Left renal cortex interstitium (tissue), 4 donors: ENCODE measurements around the gene SLC28A1. TPM values are rescaled to one million over a fixed set of nuclear protein-coding genes. Genes with fewer than 3 reads are reported as not detected.
"Not testable (repeated sequence)": the region's sequence is repeated elsewhere in the genome, so short reads cannot be mapped to it uniquely, and the experiment has no call there.

Experiments
- DNase-seq, 4 donors: peaks; one replicate each; pipeline ENCODE4 v3.0.0-alpha.2; 2013; ENCODE audit warnings: low read depth in 4 of 4, low spot score in 2 of 4, missing footprints in 1 of 4
- polyA plus RNA-seq, 4 donors: library from polyadenylated mRNA; unstranded; fragments of 120-200 nt; gene quantifications; one replicate each; pipeline ENCODE4 v1.2.1, GENCODE V29; 2013; ENCODE audit not compliant: insufficient read length in 4 of 4

The SLC28A1 gene
- polyA plus RNA-seq, 4 donors: 5.5 to 9.4 (median 6.1) TPM

DNA sequence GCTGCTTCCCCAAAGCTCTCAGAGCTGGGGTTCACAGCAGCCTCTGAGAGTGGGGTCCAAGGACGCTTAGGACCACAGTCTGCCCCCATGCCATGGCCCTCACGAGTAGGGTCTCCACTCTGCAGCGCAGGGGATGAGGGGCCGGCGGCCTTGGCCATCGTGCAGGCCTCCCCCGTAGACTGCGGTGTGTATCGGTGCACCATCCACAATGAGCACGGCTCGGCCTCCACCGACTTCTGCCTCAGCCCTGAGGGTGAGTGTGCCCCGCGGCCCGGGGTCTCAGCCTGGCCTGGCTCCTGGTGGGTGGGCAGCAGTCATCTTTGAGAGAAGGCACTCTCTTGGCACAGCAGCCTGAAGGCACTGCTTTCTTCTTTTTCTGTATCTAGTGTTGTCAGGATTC is 24.8 kb upstream of the SLC28A1 start:
- no peak for DNase-seq

DNA sequence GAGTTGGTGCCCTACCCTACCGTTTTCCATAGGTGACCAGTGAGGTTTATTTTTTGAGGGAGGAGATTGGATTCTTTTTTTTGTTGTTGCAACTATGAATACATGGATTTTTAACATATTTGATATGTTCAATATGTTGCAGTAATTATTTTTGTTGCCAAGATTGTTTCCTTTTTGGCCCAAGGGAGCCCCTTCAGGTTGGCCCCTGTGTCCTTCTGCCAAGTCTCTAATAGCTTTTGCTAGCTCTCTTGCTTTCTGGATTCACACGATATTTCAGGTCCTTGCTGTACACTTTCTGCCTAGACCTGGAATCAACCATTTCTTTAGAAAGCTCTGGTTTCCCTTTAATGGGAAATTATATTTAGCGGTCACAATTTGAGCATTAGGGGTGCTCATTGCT is 22.7 kb upstream of the SLC28A1 start:
- no peak for DNase-seq

DNA sequence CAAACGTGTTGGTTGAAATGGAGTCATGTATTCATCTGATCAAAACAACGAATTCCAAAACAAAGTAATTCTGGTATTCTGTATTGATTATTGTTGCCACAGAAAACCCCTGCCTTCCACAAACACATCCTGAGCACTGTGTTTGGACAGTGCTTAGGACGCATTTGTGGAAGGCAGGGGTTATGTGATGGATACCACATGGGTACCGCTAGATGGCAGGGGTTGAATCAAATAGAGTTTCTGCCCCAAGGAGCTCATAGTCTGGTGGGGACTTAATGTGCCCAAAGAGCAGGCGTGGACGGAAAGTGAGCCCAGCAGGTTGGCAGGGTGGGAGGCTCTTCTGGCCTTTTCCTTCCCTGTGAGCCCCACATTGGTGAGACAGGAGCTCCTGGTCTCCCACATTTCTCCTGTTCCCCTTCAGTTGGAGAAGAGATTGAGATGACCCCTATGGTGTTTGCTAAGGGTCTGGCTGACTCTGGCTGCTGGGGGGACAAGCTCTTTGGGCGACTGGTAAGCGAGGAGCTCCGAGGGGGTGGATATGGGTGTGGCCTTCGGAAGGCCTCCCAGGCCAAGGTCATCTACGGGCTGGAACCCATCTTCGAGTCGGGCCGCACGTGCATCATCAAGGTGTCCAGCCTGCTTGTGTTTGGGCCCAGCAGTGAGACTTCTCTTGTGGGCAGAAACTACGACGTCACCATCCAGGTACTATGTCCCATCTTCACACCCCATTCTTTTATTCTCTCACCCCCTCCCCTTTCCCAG is 22.1 kb upstream of the SLC28A1 start:
- DNase-seq: no peak

DNA sequence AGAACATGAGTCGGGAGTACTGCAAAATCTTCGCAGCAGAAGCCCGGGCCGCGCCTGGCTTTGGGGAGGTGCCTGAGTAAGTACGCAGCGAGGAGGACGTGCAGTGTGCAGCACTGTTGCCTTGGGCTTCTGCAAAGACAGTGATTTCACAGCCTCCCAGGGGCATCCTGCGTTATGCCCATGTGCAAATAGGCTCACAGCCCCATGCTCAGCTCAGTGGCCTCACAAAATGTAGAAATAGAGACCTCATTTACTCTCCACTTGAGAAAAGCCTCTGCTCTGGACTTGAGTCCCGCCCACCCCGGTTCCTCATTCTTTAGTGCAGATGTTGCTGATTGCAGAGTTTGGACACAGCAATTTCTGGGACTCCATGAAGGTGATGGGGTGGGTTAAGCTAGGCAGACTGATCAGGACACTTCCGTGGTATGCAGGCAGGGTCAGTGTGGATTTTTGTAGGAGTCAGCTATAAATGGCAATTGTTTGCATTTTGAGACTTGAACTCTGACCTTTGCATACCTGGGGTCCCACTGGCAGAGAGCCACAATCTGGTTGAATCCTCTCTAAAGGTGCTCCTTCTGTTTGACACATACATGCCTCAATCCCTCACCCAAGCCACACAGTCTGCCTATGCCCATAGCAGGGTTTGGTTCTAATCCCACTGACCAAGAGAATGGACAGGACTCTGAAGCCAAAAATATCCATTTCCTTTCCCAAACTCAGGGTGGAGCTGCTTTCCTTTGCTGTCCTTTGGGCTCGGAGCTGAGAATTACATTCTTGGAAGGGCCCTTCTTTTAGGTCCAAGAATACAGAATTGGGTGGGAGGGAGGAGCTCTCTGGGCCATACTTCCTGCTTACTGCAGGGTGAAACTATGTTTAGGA is 20.7 kb upstream of the SLC28A1 start:
- DNase-seq: no peak

DNA sequence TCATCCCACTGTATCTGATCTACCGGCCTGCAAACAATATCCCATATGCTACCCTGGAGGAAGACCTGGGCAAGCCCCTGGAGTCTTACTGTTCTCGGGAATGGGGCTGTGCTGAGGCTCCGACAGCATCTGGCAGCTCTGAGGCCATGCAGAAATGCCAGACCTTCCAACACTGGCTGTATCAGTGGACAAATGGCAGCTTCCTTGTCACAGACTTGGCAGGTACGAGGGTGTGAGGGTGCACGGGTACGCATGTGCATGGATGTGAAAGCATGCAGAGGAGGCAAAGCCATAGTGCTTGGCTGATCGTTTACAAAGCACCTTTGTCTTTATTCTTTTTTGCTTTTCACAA is 20.0 kb upstream of the SLC28A1 start:
- DNase-seq: no peak

DNA sequence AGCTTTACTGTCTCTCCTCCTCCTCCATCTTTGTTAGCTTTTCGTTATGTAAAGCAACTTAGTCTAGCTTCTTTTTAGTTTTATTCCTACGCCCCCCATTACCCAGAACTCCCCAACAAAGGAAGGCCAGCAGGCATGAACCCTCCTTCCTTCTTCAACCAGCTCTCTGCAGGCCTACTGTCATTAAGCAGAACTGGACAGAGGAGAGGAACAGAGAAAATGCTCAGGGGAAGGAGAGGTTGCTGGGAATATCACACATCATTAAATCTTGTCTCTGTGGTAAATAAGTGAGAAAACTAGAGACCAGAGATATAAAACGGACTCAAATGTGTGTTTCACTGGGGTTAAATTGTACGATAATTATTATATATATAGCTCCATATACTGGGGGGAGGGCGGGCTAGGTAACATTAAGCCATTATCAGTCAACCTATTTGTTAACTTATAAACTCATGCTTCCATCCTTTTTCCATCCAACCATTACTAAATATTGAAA is 19.3 kb upstream of the SLC28A1 start:
- no peak for DNase-seq

DNA sequence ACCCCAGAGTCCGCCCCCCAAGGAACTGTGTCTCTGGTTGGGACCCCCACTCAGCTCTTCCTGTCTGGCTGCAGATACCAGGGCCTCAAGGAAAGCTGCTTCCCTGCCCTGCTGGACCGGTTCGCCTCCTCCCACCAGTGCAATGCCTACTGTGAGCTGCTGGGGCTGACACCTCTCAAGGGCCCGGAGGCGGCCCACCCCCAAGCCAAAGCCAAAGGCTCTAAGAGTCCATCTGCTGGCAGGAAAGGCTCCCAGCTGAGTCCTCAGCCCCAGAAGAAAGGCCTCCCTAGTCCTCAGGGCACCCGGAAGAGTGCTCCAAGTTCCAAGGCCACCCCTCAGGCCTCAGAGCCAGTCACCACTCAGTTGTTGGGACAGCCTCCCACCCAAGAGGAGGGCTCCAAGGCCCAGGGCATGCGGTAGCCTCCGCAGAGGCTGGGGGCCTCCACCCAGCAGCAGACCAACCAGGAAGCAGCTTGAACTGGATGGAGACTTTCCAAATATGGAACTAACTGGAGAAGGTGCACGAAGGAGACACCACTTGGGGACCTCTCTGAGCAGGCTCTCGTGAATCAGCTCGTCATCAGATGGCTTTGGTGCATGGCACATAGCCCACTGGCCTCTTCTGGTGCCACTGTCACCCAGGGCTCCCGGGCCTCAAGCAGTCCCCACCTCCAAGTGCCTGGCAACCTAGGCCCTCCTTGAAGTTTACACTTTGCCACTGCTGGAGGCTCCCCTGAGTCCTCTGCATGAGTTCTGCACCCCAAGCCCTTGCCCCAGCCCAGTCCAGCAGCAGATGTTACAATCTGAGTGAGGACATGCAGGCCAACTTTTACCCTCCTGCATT is 16.2 kb upstream of the SLC28A1 start:
- DNase-seq: no peak

DNA sequence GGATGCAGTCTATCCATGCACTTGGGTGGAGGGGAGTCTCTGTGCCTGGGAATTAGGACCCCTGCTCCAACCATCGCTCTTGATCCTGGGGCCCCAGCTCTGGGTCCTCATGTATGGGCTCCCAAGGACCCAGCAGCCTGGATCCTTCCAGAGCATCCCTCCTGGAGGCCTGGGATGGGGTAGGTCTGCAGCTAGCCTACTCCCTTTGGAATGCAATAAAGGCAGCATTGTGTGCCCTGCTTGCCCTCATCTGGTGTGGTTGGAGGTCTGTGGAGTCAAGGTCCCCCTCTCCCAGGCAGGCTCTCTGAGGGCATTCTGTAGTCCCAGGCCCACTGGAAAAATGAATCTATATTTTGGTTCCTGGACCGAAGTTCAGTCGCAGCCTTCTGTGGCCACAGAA is 15.0 kb upstream of the SLC28A1 start:
- DNase-seq: no peak

DNA sequence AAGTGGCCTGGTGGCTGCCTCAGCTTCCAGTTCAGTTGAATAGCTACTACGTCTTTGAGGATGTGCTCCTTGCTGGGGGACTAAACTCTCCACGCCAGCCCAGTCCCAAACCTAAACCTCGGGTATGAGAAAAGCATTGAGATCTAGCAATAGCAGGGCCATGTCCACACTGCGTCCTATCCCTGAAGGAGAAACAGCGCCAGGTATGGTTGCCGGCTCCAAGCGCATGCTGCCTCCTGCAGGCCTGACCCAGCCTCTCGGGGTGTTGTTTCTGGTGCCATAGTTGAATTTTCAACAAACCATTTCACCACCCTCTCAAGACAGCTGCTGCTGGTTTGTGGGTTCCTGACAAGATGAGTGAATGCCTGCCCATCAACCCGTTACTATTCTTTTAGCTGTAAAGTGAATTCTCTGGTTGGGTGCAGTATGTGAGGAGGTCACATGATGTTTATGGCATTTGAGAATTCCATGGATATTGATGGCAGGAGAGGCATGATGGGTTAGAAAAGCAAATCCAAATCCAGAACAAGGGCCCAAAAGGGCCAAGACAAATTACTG is 13.0 kb upstream of the SLC28A1 start:
- DNase-seq: no peak

DNA sequence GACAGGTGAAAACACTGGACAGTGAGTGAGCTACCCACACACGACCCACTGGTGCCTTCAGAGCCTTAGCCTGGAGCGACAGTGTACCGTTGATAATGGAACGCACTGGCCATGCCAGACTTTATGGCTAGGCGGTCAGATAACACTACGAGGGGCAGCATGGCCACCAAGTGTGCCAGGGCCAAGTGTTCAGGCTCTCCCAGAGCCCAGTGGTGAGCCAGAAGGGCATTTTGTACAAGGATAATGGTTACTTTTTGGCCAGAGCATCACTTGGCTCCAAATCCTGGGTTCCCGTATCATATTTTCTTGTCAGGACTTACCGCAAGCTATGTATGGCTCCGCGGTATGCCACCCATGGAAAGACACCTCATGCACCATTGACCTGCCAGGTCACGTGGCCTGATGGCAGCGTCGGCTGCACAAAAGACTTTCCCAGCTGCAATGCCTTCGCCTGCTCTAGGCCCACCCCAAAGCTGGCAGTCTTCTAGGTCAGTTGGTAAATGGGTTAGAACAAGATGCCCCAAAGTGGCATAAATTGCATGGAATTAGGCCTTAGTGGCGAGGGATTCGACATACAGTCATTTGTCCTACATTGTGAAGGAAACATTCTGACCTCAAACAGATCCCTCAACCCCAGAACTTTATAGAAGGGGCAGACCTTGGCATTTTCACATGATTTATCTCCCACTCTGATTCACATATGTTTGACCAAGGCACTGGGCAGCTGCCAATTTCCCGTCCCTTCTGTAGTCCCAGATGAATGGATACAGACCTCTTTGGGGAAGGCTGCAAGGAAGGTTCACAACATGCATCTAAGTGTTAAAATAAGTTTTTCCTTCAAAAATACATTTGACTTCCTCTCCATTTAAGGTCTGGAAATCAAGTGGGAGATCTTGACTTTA is 12.2 kb upstream of the SLC28A1 start:
- no peak for DNase-seq

DNA sequence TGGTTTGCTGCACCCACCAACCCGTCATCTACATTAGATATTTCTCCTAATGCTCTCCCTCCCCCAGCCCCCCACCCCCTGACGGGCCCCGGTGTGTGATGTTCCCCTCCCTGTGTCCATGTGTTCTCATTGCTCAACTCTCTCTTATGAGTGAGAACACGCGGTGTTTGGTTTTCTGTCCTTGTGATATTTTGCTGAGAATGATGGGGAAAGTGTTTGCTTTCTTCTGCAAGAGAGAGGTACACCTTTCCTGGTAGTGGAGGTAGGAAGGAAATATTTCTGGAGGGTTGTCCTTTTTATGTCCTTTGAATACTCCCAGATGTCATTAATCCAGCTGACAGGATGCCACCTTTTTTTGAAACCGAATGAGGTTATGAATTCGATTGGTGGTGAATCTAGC is 10.5 kb upstream of the SLC28A1 start:
- DNase-seq: no peak

DNA sequence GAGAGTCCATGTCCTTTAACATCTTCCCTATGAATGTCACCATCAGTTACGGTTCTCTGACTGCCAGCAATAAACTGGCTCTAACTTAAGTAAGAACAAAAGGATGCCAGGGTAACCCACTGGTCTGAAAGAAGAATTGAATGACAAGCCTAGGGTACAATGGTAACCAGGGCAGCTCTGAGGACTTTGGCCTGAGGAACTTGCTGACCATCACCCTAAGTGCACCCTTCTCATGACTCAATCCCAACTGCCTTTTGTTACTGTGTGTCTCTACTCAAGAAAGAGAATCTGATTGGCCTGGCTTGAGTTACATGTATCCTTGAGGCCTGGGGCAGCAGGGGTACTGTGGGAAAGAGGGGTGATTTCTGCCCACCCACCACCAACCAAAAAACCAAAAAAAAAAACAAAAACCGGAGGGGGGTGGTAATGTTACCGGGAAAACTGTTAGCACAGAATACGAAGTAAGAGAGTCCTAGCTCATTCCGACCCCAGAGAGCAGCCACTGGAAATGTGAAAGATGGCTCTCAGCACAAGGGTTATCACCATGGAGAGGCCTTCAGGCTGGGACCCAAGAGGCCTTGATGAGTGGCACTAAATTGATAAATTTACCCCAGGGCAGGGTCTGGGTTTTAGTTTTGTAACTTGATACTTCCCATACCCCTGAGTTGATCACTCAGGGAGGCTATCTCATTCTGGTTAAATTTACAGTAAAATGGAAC is 9.3 kb upstream of the SLC28A1 start:
- no peak for DNase-seq

DNA sequence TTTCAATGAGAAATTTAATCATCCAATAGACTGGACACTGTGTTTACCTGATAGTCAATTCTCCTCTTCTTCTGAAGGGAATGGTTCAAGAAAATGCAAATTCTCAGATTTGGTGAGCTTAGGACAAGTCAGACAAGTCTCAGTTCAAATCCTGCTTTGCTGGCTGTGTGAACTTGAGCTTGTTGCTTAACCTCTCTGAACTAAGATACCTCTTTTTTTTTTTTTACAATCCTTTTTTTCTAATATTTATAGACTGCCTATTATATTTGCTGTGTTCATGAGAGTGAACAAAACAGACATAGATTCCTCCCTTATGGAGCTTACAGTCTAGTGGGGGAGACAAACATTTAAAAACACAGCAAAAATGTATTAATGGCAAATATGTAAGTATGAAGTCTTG is 8.2 kb upstream of the SLC28A1 start:
- DNase-seq: no peak

DNA sequence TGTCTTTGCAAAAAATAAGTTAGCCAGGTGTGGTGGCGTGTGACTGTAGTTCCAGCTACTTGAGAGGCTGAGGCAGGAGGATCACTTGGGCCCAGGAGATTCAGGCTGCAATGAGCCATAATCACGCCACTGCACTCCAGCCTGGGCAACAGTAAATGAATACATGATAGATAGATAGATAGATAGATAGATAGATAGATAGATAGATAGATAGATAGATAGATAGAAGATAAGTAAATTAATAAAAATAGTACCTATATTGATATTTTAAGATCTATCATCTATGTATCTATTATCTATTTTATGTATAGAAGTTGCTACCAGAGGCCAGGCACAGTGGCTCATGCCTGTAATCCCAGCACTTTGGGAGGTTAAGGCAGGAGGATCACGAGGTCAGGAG is 6.8 kb upstream of the SLC28A1 start:
- not testable (repeated sequence) for DNase-seq

DNA sequence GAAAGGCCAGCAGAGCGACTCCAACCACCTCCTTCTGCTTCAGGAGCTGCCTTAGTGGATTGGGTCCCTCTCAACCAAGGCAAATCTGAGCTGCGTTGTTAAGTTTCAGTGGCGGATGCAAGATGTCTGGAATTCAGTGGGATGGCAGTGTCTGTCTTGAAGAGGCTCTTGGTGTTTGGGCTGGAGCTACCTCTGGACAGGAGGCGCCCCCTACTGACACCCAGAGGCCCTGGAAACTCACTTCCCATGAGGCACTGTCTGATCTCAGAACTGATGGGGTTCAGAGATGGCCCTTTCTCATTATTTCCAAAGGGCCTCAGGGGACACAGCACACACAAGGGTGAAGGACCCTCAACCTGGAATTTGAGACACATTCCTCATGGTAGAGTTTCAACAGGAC is 6.0 kb upstream of the SLC28A1 start:
- no peak for DNase-seq

DNA sequence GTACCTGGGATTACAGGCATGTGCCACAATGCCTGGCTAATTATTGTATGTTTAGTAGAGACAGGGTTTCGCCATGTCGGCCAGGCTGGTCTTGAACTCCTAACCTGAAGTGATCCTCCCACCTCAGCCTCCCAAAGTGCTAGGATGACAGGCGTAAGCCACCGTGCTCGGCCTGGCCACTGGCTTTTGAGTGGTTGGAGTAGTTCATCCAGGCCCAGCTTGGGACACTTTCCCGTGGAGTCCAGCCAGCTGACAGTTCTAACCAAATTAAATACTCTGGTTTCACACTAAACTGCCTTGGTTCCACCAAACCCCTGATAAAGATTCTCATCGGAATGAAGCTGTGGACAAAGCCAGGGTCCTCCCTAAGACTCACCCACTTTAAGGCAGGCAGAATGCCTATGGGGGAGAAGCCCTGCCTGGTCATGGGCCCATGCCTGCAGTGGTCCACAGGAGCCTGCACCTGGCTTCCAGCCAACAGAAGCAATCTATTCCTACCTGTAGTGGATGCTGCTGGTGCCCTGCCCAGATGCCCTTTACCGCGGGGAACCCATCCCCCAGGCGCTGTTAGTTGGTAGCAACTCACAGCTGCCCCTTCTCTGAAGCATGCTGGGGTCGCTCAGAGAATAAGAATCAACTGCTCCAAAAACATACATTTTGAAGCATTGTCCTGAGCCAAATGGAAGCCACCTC is 5.2 kb upstream of the SLC28A1 start:
- no peak for DNase-seq

DNA sequence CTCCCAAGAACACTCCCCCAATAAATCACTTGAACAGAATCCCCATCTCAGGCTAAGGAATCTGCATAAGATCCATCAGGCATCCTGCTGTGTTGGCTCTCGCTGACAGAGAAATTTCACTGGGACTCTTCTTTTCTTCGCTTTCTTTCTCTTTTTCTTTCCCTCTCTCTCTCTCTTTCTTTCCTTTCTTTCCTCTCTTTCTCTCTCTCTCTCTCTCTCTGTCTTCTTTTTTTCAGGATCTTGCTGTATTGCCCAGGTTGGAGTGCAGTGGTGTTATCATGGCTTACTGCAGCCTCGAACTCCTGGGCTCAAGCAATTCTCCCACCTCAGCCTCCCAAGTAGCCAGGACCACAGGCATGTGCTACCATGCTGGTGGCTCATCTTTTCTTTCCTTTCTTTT is 4.5 kb upstream of the SLC28A1 start:
- no peak for DNase-seq

DNA sequence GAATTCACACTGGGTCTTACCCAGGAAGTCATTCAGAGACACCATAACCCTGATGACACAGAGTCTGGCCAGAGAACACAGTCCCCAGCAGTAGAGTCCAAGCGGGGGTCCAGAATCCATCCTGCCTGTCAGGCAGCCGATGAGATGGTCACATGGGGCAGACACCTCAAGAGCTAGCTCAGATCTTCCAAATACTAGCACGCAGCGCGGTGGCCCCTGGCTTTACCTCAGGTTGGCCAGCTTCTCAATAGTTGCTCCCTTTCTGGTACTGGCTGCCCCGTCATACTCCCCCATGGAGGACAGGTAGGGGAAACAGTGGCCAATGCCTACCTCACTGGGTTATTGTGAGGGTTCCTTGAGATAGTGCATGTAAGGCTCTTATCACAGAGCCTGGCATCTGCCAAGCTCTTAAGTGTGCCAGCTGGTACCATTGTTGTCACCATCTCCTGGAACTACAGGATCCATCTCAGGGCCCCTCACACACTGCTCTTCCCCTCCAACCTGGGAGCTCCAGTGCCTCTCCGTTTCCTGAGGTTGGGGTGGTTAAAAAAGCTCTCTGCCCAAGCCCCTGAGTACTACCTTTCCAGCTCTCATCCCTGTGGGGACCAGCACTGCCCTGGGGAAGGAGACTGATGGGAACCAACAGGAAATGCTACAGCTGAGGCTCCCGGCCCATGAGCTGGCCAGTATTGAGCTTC is 3.5 kb upstream of the SLC28A1 start:
- no peak for DNase-seq
